ENCODE data around the gene ANKRD52. TPM values are rescaled to one million over a fixed set of nuclear protein-coding genes. Genes with fewer than 3 reads are reported as not detected.

The ANKRD52 gene
- total RNA-seq, 1 experiment from 2014 or later = 56.6 TPM

GRCh38 chr12:56260921-56261320, 2.7 kb upstream of the ANKRD52 start:
- ATAC-seq (no peak), DNase-seq (ENCODE audit: low read depth, low spot score) (no peak)
- no peaks in the 10 kb centered on the region for H3K9me2 ChIP-seq (ENCODE audit: insufficient read depth)
- H3K9ac ChIP-seq (ENCODE audit: low read length) = no peak overlapping the region
- CTCF ChIA-PET = no interaction called here
- H2AFZ ChIP-seq (ENCODE audit: low read depth, low read length, poor library complexity, severe bottlenecking) = no peak overlapping the region
- BruUV-seq (replicated peaks) = no TSS peak
- H3K27me3 ChIP-seq (ENCODE audit: insufficient read depth, low read length) = no peaks in the 10 kb centered on the region
- H3K4me1 ChIP-seq (ENCODE audit: control insufficient read depth in 1 of 2, insufficient read depth in 2 of 2, low read length in 2 of 2) = peaks cover 26 to 56% of the 10 kb centered on the region in 2 experiments
- TF ChIP-seq ATF3 (IDR thresholded peaks at IDR 0.05) (no peak), ZFX (IDR thresholded peaks at IDR 0.05) (no peak), MAX (IDR thresholded peaks at IDR 0.05) (no peak), CBX3 (IDR thresholded peaks at IDR 0.05; ENCODE audit: low read depth) (no peak), CEBPB (IDR thresholded peaks at IDR 0.05; ENCODE audit: low read depth) (no peak), SRF (IDR thresholded peaks at IDR 0.05; ENCODE audit: low read depth) (no peak), EZH2 (IDR thresholded peaks at IDR 0.05) (no peak), JUND (IDR thresholded peaks at IDR 0.05) (no peak), EZH2phosphoT487 (IDR thresholded peaks at IDR 0.05; ENCODE audit: borderline replicate concordance) (no peak), FOSL1 (IDR thresholded peaks at IDR 0.05; ENCODE audit: low read depth) (no peak), SIN3A (IDR thresholded peaks at IDR 0.05; ENCODE audit: low read depth) (no peak), POLR2A (IDR thresholded peaks at IDR 0.05; ENCODE audit: borderline replicate concordance, extremely low read depth, insufficient read depth, insufficient read length) (no peak), ZBTB33 (IDR thresholded peaks at IDR 0.05; ENCODE audit: extremely low read depth, insufficient replicate concordance, low read length) (no peak), SP1 (IDR thresholded peaks at IDR 0.05; ENCODE audit: low read depth) (no peak), ZNF274 (IDR thresholded peaks at IDR 0.05; ENCODE audit: low read depth, low read length) (no peak), RAD21 (IDR thresholded peaks at IDR 0.05; ENCODE audit: low read depth) (no peak), TCF7L2 (IDR thresholded peaks at IDR 0.05; ENCODE audit: borderline replicate concordance, extremely low read depth, insufficient read depth, insufficient read length) (no peak), ELF1 (IDR thresholded peaks at IDR 0.05; ENCODE audit: borderline replicate concordance, low read depth) (no peak), EGR1 (IDR thresholded peaks at IDR 0.05; ENCODE audit: low read depth) (no peak), POLR2AphosphoS5 (IDR thresholded peaks at IDR 0.05; ENCODE audit: low read depth, low read length) (no peak)
- H3K79me2 ChIP-seq (ENCODE audit: insufficient read depth, low read length) = peaks cover 20% of the 10 kb centered on the region
- no peak overlapping the region for H3K4me3 ChIP-seq (replicated peaks in 1 of 2; ENCODE audit: low read depth in 1 of 2, low read length in 2 of 2)
- POLR2A ChIA-PET = interaction anchor here (0.6 kb wide), 1 partner anchor 518 kb away, joined by 7 read pairs; no protein-coding TSS in a partner anchor
- H3K4me2 ChIP-seq (ENCODE audit: low read length) = 0 out of 2 replicates have a peak overlapping the region, but pooled peaks have one; percentile 7
- intact Hi-C loops (cut with micrococcal nuclease) = no loop called here
- H3K27ac ChIP-seq (ENCODE audit: low read depth, low read length) = no peak overlapping the region
- no peaks in the 10 kb centered on the region for H3K9me3 ChIP-seq (ENCODE audit: control insufficient read depth in 1 of 2, insufficient read depth in 1 of 2, low read depth in 1 of 2, low read length in 2 of 2)
- H3K36me3 ChIP-seq (ENCODE audit: control insufficient read depth in 1 of 2, insufficient read depth in 2 of 2, low read length in 2 of 2) = peaks cover 2 to 10% of the 10 kb centered on the region in 2 experiments; a peak in 1 of 4 replicates
- no peaks in the 10 kb centered on the region for H4K20me1 ChIP-seq (ENCODE audit: insufficient read depth)
- RAD21 ChIA-PET (ENCODE audit: low non-redundant PET in 1 of 2, low total read pairs in 2 of 2, uncharacterized antibody in 2 of 2, unreplicated experiment in 2 of 2) = no interaction called here

All from HCT116 (cell line).